Brain microvascular endothelial cell (primary cell): ENCODE results near the gene APBB2.

Experiments used
- DNase-seq: peaks from one replicate; pipeline ENCODE4 v3.0.0-alpha.2; 2020
- H3K27ac ChIP-seq: fragments of 250-450 bp; sonication (Bioruptor Pico); 2 replicates; pipeline ENCODE4 v1.5.1; 2020; ENCODE audit warnings: mild to moderate bottlenecking, moderate library complexity
- H3K27me3 ChIP-seq: fragments of 250-450 bp; sonication (Bioruptor Pico); replicated peaks from 2 replicates; pipeline ENCODE4 v1.5.1; 2020; ENCODE audit warnings: mild to moderate bottlenecking
- H3K36me3 ChIP-seq: fragments of 250-450 bp; sonication (Bioruptor Pico); replicated peaks from 2 replicates; pipeline ENCODE4 v1.5.1; 2020; ENCODE audit warnings: mild to moderate bottlenecking
- H3K4me3 ChIP-seq: 2 replicates; pipeline ENCODE4 v1.5.1; 2011; ENCODE audit warnings: low read depth, mild to moderate bottlenecking, control low read depth, low read length, moderate library complexity
- CTCF ChIP-seq: IDR thresholded peaks from 2 replicates; pipeline ENCODE4 v1.5.1; 2011; ENCODE audit warnings: low read depth, mild to moderate bottlenecking, moderate library complexity, low read length, control low read depth, inconsistent platforms; ENCODE audit errors: missing control alignments
- in situ Hi-C: cut with HindIII; loops from 2 replicates; pipeline ENCODE4 v1.10.0; 2017; ENCODE audit warnings: low sequenced_read_pairs, low pct_ligation_motif_present

Gene APBB2

GRCh38 chr4:40946652-40947051 lies 267.7 kb downstream of the APBB2 start:
- Histone ChIP-seq H3K27ac (no peak overlapping the region), H3K4me3 (no peak overlapping the region), H3K36me3 (peaks cover 32% of the 10 kb centered on the region), H3K27me3 (no peaks in the 10 kb centered on the region)
- in situ Hi-C loops = no loop called here
- DNase-seq = no peak
- TF ChIP-seq CTCF = no peak

GRCh38 chr4:40940756-40941155 lies 273.6 kb downstream of the APBB2 start:
- no peak overlapping the region for H3K27ac ChIP-seq

DNA sequence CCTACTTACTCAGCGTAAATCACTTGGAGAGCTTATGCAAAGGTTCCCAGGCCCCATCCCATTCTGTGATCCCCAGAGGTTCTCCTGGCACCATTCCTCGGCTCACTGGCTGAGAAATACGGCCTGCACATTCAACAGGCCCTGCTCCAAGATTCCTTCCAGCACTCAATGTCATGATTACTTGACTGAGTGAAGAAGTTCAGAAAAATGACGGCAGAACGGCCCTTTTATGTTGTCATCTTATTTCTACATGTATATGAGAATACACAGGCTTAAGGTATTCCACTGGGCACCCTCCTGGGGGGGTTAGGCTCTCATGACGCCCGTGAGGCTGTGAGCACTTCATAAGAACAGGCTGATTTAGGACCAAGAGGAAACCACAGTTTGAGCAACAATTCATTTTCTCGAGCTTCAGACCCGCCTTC lies 274.0 kb downstream of the APBB2 start:
- no peaks in the 10 kb centered on the region for H3K27me3 ChIP-seq
- peaks cover 47% of the 10 kb centered on the region for H3K36me3 ChIP-seq
- no peak for DNase-seq
- no peak for TF ChIP-seq CTCF
- H3K27ac ChIP-seq = no peak overlapping the region
- H3K4me3 ChIP-seq = no peak overlapping the region
- in situ Hi-C loops = no loop called here

More at GRCh38 chr4:40940756-40941155, 273.6 kb downstream of the APBB2 start:
- Histone ChIP-seq H3K36me3 (peaks cover 47% of the 10 kb centered on the region), H3K4me3 (no peak overlapping the region), H3K27me3 (no peaks in the 10 kb centered on the region)
- no peak for TF ChIP-seq CTCF
- in situ Hi-C loops = no loop called here
- no peak for DNase-seq

- Histone ChIP-seq H3K27ac (no peak overlapping the region), H3K4me3 (no peak overlapping the region), H3K36me3 (peaks cover 47% of the 10 kb centered on the region), H3K27me3 (no peaks in the 10 kb centered on the region)
- no peak for DNase-seq
- TF ChIP-seq CTCF = no peak
- in situ Hi-C loops = no loop called here
Observed at GRCh38 chr4:40939856-40940255, 274.5 kb downstream of the APBB2 start.

DNA sequence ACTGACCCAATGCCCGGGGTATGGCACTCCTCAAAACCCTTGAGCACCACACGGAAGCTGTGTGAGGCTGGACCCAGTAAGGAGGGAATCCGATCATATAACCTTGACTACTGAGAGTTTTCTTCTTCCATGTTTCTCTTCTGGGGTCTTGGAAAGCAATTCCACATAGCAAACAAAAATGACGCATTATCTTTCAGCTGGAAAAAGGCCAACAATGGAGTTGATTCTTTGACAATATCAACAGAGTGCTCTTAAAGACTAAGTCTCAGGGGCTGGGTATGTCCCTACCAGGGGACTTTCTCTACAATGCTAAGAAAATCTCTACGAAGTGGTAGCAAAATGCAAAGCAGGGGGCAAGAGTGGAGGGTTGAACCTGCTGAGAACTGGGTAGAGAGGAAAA lies 276.0 kb downstream of the APBB2 start:
- H3K4me3 ChIP-seq = no peak overlapping the region
- H3K36me3 ChIP-seq = peaks cover 46% of the 10 kb centered on the region
- no peaks in the 10 kb centered on the region for H3K27me3 ChIP-seq
- no peak for TF ChIP-seq CTCF
- no peak for DNase-seq
- in situ Hi-C loops = no loop called here
- no peak overlapping the region for H3K27ac ChIP-seq

DNA sequence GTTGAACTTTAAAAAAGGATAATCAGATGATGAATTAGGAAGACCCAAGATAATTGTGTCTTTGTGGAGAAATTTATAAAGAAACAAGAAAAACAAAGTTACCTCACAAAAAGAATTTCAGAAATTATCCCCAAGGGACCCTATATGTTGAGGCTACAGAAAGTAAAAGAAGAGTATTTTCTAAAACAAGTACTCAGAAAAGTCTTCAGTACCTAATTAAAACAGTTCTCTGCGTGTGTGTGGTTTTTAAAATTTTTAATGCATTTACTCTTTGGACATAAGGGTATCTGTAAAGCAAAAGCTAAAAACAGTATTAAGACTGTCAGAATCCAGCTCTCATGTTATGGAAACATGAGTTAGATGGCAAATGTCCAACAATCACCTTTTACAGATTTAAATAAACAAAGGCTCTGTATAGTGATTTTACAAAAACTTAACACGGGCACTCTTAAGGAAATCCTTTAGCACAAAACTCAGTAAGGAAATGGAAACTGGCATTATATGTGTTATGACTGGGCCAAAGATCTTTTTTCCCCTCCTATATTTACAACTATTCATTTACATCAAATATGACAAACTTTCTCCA lies 277.1 kb downstream of the APBB2 start:
- no peak for TF ChIP-seq CTCF
- no peak for DNase-seq
- H3K27ac ChIP-seq = no peak overlapping the region
- H3K4me3 ChIP-seq = no peak overlapping the region
- no peaks in the 10 kb centered on the region for H3K27me3 ChIP-seq
- H3K36me3 ChIP-seq = peaks cover 48% of the 10 kb centered on the region
- in situ Hi-C loops = no loop called here
